Smooth muscle cell (in vitro differentiated cells): ENCODE data around the gene TEAD1. TPM values are rescaled to one million over a fixed set of nuclear protein-coding genes. Genes with fewer than 3 reads are reported as not detected.

Experiments used
- DNase-seq: peaks from one replicate; lab custom pipeline; 2025; ENCODE audit not compliant: unreplicated experiment; lab: John Stamatoyannopoulos, UW
- H2AFZ ChIP-seq: fragments of 200-600 bp; sonication (generic); 2 replicates; pipeline ENCODE4 v1.6.0; 2016; ENCODE audit warnings: antibody characterized with exemption, low read depth, mild to moderate bottlenecking
- H3F3A ChIP-seq: fragments of 200-600 bp; sonication (generic); 2 replicates; pipeline ENCODE4 v1.6.0; 2017; ENCODE audit warnings: antibody characterized with exemption, low read depth
- H3K27ac ChIP-seq: fragments of 200-600 bp; sonication (generic); 2 replicates; pipeline ENCODE4 v1.5.1; 2016; ENCODE audit warnings: low read depth, mild to moderate bottlenecking
- H3K27me3 ChIP-seq: fragments of 200-600 bp; sonication (generic); 2 replicates; pipeline ENCODE4 v1.6.1; 2016; ENCODE audit warnings: low read depth, mild to moderate bottlenecking
- H3K36me3 ChIP-seq: fragments of 200-600 bp; sonication (generic); 2 replicates; pipeline ENCODE4 v1.5.1; 2016; ENCODE audit warnings: low read depth
- H3K4me1 ChIP-seq: fragments of 200-600 bp; sonication (generic); 2 replicates; pipeline ENCODE4 v1.5.1; 2016; ENCODE audit warnings: low read depth
- H3K4me2 ChIP-seq: fragments of 200-600 bp; sonication (generic); 2 replicates; pipeline ENCODE4 v1.6.0; 2016; ENCODE audit warnings: mild to moderate bottlenecking
- H3K4me3 ChIP-seq: fragments of 200-600 bp; sonication (generic); 2 replicates; pipeline ENCODE4 v1.5.1; 2016; ENCODE audit warnings: mild to moderate bottlenecking
- H3K79me2 ChIP-seq: fragments of 200-600 bp; sonication (generic); 2 replicates; pipeline ENCODE4 v1.6.0; 2016; ENCODE audit warnings: low read depth, mild to moderate bottlenecking
- H3K9ac ChIP-seq: fragments of 200-600 bp; sonication (generic); 2 replicates; pipeline ENCODE4 v1.6.0; 2016; ENCODE audit warnings: low read depth
- H3K9me3 ChIP-seq: fragments of 200-600 bp; sonication (generic); replicated peaks from 2 replicates; pipeline ENCODE4 v1.5.1; 2016; ENCODE audit warnings: low read depth
- H4K20me1 ChIP-seq: fragments of 200-600 bp; sonication (generic); 2 replicates; pipeline ENCODE4 v1.6.0; 2016; ENCODE audit warnings: low read depth
- CTCF ChIP-seq: fragments of 200-600 bp; sonication (generic); IDR thresholded peaks from 2 replicates; pipeline ENCODE4 v1.5.1; 2017; ENCODE audit warnings: borderline replicate concordance, mild to moderate bottlenecking, antibody characterized with exemption; ENCODE audit not compliant: insufficient read depth, poor library complexity, severe bottlenecking
- WGBS: methylation state at CpG from one replicate; pipeline ENCODE4 v1.1.7; 2016; ENCODE audit warnings: low lambda C conversion rate; 5-methylcytosine and 5-hydroxymethylcytosine counted together
- polyA plus RNA-seq: library from polyadenylated mRNA; unstranded; fragments of >200 nt; fragmentation: Nextera tagmentation; extraction: Ambion mirVana; gene quantifications from 2 replicates; pipeline ENCODE4 v1.2.1, GENCODE V29; 2016
- total RNA-seq: library from RNA; depleted of rRNA; stranded (reverse); fragments of >200 nt; gene quantifications from 2 replicates; pipeline ENCODE4 v1.2.3, GENCODE V29; 2014

The TEAD1 gene
- total and polyA plus RNA-seq, 2 experiments from 2014 or later, result 63.0 to 181 TPM

- WGBS, result 65% methylated on average over 3 of the region's 3 CpGs
- no peak for DNase-seq
- Histone ChIP-seq H3K79me2 (peaks cover 100% of the 10 kb centered on the region), H3K9ac (peak overlapping the region; percentile 20), H3K27me3 (no peaks in the 10 kb centered on the region), H3K4me2 (peak overlapping the region; percentile 56), H3K27ac (peak overlapping the region; percentile 72), H2AFZ (no peak overlapping the region), H3K36me3 (no peaks in the 10 kb centered on the region), H4K20me1 (peaks cover 63% of the 10 kb centered on the region), H3K4me3 (no peak overlapping the region), H3K4me1 (peaks cover 27% of the 10 kb centered on the region), H3F3A (peaks cover 50% of the 10 kb centered on the region), H3K9me3 (no peaks in the 10 kb centered on the region)
- no peak for TF ChIP-seq CTCF
These were observed 92.8 kb downstream of the TEAD1 start for GRCh38 chr11:12767027-12767426.

- Histone ChIP-seq H3K79me2 (peaks cover 100% of the 10 kb centered on the region), H3F3A (peaks cover 49% of the 10 kb centered on the region), H3K4me3 (no peak overlapping the region), H3K9ac (peak overlapping the region; percentile 20), H4K20me1 (peaks cover 63% of the 10 kb centered on the region), H3K9me3 (no peaks in the 10 kb centered on the region), H3K27ac (peak overlapping the region; percentile 72), H3K4me1 (peaks cover 29% of the 10 kb centered on the region), H2AFZ (no peak overlapping the region), H3K4me2 (peak overlapping the region; percentile 56), H3K27me3 (no peaks in the 10 kb centered on the region), H3K36me3 (no peaks in the 10 kb centered on the region)
- TF ChIP-seq CTCF, result no peak
- no peak for DNase-seq
- WGBS, result 83% methylated on average over 5 of the region's 5 CpGs
These were observed 93.4 kb downstream of the TEAD1 start for GRCh38 chr11:12767577-12767976.

- H3K9me3 ChIP-seq, result no peaks in the 10 kb centered on the region
- peak overlapping the region; percentile 72 for H3K27ac ChIP-seq
- H4K20me1 ChIP-seq, result peaks cover 64% of the 10 kb centered on the region
- TF ChIP-seq CTCF, result no peak
- H3K27me3 ChIP-seq, result no peaks in the 10 kb centered on the region
- peaks cover 39% of the 10 kb centered on the region for H3F3A ChIP-seq
- H3K79me2 ChIP-seq, result peaks cover 100% of the 10 kb centered on the region
- no peak for DNase-seq
- H3K9ac ChIP-seq, result peak overlapping the region; percentile 55
- H3K4me1 ChIP-seq, result peaks cover 32% of the 10 kb centered on the region
- peak overlapping the region; percentile 77 for H3K4me2 ChIP-seq
- no peak overlapping the region for H2AFZ ChIP-seq
- no peaks in the 10 kb centered on the region for H3K36me3 ChIP-seq
- WGBS, result 95% methylated on average over 7 of the region's 7 CpGs
- no peak overlapping the region for H3K4me3 ChIP-seq
These were observed 94.8 kb downstream of the TEAD1 start for GRCh38 chr11:12768726-12769673.
